Activated CD8-positive, alpha-beta T cell treated with anti-CD3 and anti-CD28 coated beads for 36 hours (primary cell): Measurements from ENCODE around the gene NID1. TPM values are rescaled to one million over a fixed set of nuclear protein-coding genes. Genes with fewer than 3 reads are reported as not detected.

Experiments
- ATAC-seq: fragments of 200-7000 bp; cut with Tn5 transposase; one replicate; pipeline ENCODE4 v1.10.0; 2021; ENCODE audit warnings: mild to moderate bottlenecking, moderate library complexity
- CTCF ChIA-PET: fragments of 350-600 bp; sonication (Branson Sonifier 250); formaldehyde crosslinking; loops from one replicate; lab custom pipeline; 2021; ENCODE audit warnings: antibody characterized with exemption; lab: Charles Lee
- POLR2A ChIA-PET: fragments of 350-600 bp; sonication (Branson Sonifier 250); formaldehyde crosslinking; loops from one replicate; lab custom pipeline; 2021; ENCODE audit warnings: antibody characterized with exemption; lab: Charles Lee
- DNase-seq: peaks from one replicate; pipeline ENCODE4 v3.0.0-alpha.2; 2020
- H3K27ac Mint-ChIP-seq: one replicate; pipeline ENCODE4 v1.8.0; 2021; ENCODE audit warnings: mild to moderate bottlenecking, mixed read lengths
- H3K27me3 Mint-ChIP-seq: one replicate; pipeline ENCODE4 v1.8.0; 2021; ENCODE audit warnings: mixed read lengths
- H3K36me3 Mint-ChIP-seq: one replicate; pipeline ENCODE4 v1.8.0; 2021; ENCODE audit warnings: low read depth, mixed read lengths
- H3K4me1 Mint-ChIP-seq: one replicate; pipeline ENCODE4 v1.8.0; 2021; ENCODE audit warnings: low read depth, mixed read lengths
- H3K4me3 Mint-ChIP-seq: one replicate; pipeline ENCODE4 v1.8.0; 2021; ENCODE audit warnings: mild to moderate bottlenecking, moderate library complexity, mixed read lengths
- H3K9me3 Mint-ChIP-seq: one replicate; pipeline ENCODE4 v1.8.0; 2021; ENCODE audit warnings: mixed read lengths
- CTCF ChIP-seq: fragments of 200-600 bp; IDR thresholded peaks from one replicate; pipeline ENCODE4 v1.8.0; 2022; ENCODE audit warnings: antibody characterized with exemption, mild to moderate bottlenecking
- intact Hi-C: fragments of 100-400 bp; cut with micrococcal nuclease; formaldehyde crosslinking; loops from one replicate; pipeline ENCODE4 v1.10.0; 2022
- total RNA-seq, 2 experiments: library from RNA; stranded (reverse); gene quantifications; one replicate each; pipeline ENCODE4 v1.2.3, GENCODE V29; 2021

Gene NID1
- total RNA-seq, 2 experiments from 2014 or later: 0.04 to 0.07 TPM

- peaks cover 45% of the 10 kb centered on the region for H3K4me1 Mint-ChIP-seq
- intact Hi-C loops: no loop called here
Measured at GRCh38 chr1:236000781-236001180, 64.1 kb downstream of the NID1 start.

GRCh38 chr1:235999259-235999925 is 65.5 kb downstream of the NID1 start:
- Mint-ChIP-seq H3K27ac (peak overlapping the region; percentile 97), H3K36me3 (no peaks in the 10 kb centered on the region), H3K27me3 (peaks cover 2% of the 10 kb centered on the region), H3K9me3 (peaks cover 2% of the 10 kb centered on the region), H3K4me3 (peak overlapping the region; percentile 48), H3K4me1 (peaks cover 45% of the 10 kb centered on the region)
- CTCF ChIA-PET: interaction anchor here (2.0 to 3.9 kb wide), 2 partner anchors 27 to 134 kb away, joined by 7 to 22 read pairs; no protein-coding TSS in a partner anchor
- ATAC-seq (peak; percentile 90), DNase-seq (peak; percentile 80)
- TF ChIP-seq CTCF: no peak
- intact Hi-C loops: no loop called here
- POLR2A ChIA-PET: interaction anchor here (0.7 to 1.2 kb wide), 4 partner anchors 27 to 109 kb away, joined by 3 read pairs; no protein-coding TSS in a partner anchor

More at GRCh38 chr1:236000781-236001180, 64.1 kb downstream of the NID1 start:
- ATAC-seq (no peak), DNase-seq (no peak)
- H3K27me3 Mint-ChIP-seq: peaks cover 2% of the 10 kb centered on the region
- H3K9me3 Mint-ChIP-seq: peaks cover 2% of the 10 kb centered on the region
- H3K36me3 Mint-ChIP-seq: no peaks in the 10 kb centered on the region
- H3K4me3 Mint-ChIP-seq: no peak overlapping the region
- ChIA-PET POLR2A (no interaction called here), CTCF (interaction anchor here (0.6 to 3.9 kb wide), 2 partner anchors 29 to 53 kb away, joined by 4 to 22 read pairs; no protein-coding TSS in a partner anchor)
- TF ChIP-seq CTCF: no peak
- peak overlapping the region; percentile 97 for H3K27ac Mint-ChIP-seq

GRCh38 chr1:235998812-235999211 is 66.1 kb downstream of the NID1 start:
- Mint-ChIP-seq H3K27me3 (no peaks in the 10 kb centered on the region), H3K36me3 (no peaks in the 10 kb centered on the region), H3K9me3 (peaks cover 2% of the 10 kb centered on the region), H3K4me1 (peaks cover 40% of the 10 kb centered on the region), H3K4me3 (peak overlapping the region; percentile 16), H3K27ac (peak overlapping the region; percentile 97)
- ChIA-PET CTCF (interaction anchor here (2.0 to 3.9 kb wide), 2 partner anchors 27 to 133 kb away, joined by 7 to 22 read pairs; no protein-coding TSS in a partner anchor), POLR2A (interaction anchor here (1.1 to 1.2 kb wide), 3 partner anchors 68 to 108 kb away, joined by 3 read pairs; no protein-coding TSS in a partner anchor)
- TF ChIP-seq CTCF: no peak
- intact Hi-C loops: no loop called here
- DNase-seq: peak; percentile 71
- ATAC-seq: peak; percentile 59

- H3K9me3 Mint-ChIP-seq: peaks cover 2% of the 10 kb centered on the region
- H3K4me1 Mint-ChIP-seq: peaks cover 40% of the 10 kb centered on the region
- no peak for DNase-seq
- H3K4me3 Mint-ChIP-seq: no peak overlapping the region
- POLR2A ChIA-PET: no interaction called here
- H3K27ac Mint-ChIP-seq: peak overlapping the region; percentile 97
- intact Hi-C loops: no loop called here
- no peaks in the 10 kb centered on the region for H3K27me3 Mint-ChIP-seq
- no peak for ATAC-seq
- CTCF ChIA-PET: interaction anchor here (1.3 to 2.0 kb wide), 2 partner anchors 26 to 132 kb away, joined by 5 to 7 read pairs; no protein-coding TSS in a partner anchor
- TF ChIP-seq CTCF: no peak
- H3K36me3 Mint-ChIP-seq: no peaks in the 10 kb centered on the region
Measured at GRCh38 chr1:235997931-235998330, 67.0 kb downstream of the NID1 start.

DNA sequence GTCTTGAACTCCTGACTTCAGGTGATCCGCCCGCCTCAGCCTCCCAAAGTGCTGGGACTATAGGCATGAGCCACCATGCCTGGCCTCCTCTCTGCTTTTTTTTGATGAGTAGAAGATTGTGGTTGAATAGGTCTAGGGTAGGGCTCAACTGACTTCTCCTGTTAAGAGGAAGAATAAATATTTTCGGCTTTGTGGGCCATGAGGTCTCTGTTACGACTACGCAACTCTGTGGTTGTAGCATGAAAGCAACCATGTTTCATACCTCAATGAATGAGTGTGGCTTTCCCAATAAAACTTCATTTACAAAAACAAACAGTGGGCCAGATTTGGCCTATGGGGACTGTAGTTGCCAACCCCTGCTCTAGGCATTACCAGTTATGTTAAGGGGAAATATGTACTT is 67.8 kb downstream of the NID1 start:
- Mint-ChIP-seq H3K4me1 (peaks cover 40% of the 10 kb centered on the region), H3K4me3 (no peak overlapping the region), H3K9me3 (peaks cover 2% of the 10 kb centered on the region), H3K36me3 (no peaks in the 10 kb centered on the region), H3K27me3 (no peaks in the 10 kb centered on the region), H3K27ac (no peak overlapping the region)
- CTCF ChIA-PET: interaction anchor here (1.3 to 2.7 kb wide), 3 partner anchors 25 to 132 kb away, joined by 5 to 13 read pairs (median 7); no protein-coding TSS in a partner anchor
- intact Hi-C loops: no loop called here
- no peak for TF ChIP-seq CTCF
- DNase-seq (no peak), ATAC-seq (no peak)
- POLR2A ChIA-PET: interaction anchor here (1.1 kb wide), 1 partner anchor 9 kb away, joined by 5 read pairs; no protein-coding TSS in a partner anchor
